GM19035 (cell line): ENCODE measurements around the gene TMEM260.
A peak's percentile ranks its signal among the peaks of the same experiment; 100 is the strongest.

Source experiments
- ATAC-seq: cut with Tn5 transposase; IDR thresholded peaks from one replicate; pipeline ENCODE4 v1.9.1; 2021; ENCODE audit not compliant: unreplicated experiment

Gene TMEM260

DNA sequence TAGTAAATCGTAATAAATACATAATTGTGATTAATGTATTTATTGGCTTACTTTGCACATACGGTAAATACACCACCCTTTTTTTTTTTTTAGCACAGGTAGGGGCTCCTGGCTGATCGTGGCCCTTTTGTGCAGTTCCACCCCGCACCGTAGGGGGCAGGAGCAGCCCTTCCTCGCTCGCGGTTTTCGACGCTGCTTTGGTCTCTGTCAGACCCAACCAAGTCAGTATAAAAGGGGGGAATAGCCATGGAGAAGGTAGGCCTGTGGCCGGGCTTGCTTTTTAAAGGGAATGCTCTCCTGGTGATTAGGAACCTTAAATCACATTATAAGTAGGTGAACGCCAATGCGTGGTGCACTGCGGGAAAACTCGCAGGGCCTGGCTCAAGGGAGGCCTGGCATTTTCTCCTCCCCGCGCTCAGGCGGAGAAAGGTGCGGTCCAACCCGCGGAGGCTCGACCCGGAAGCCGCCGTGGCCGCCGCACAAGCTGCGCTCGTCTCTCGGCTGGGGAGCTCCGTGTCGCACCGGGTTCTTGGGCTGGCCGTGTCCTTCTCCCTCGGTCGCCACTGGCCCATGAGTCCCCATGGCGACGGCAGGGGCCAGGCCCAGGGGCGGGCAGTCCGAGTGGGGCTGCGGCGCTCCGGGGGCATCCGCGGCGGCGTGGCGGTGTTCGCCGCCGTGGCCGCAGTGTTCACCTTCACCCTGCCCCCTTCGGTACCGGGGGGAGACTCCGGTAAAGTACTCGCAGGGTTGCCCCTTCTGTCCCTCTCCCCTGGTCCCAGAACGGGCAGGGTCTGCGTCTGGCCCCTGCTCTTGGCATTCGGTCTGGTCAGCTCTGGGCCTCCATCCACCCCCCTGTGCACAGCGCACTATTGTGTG is at the start of gene TMEM260:
Gene TMEM260, plus strand, starts transcription at position 454 of the 876 bp plus-strand sequence. Its CDS starts 117 bp downstream, at position 571.
- peak; percentile 94 for ATAC-seq

DNA sequence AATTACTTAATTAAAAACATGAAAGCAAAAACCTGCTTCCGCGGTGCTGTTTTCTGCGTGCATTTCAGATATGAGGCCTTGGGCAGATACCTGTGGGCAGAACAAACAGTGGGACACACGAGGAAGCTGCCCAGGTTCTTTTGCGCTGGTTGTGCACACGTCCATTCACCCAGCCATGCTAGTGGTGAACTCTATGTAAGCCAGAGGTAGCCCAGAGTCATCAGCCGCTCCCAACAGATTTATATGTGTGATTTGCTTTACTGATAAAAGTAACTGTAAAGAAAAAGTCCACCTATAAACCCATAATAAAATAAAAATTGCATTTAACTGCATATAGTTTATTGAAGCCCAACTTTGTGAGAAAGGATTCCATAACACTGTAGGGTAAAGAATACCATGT is 47.1 kb upstream of the TMEM260 start:
- ATAC-seq: no peak

DNA sequence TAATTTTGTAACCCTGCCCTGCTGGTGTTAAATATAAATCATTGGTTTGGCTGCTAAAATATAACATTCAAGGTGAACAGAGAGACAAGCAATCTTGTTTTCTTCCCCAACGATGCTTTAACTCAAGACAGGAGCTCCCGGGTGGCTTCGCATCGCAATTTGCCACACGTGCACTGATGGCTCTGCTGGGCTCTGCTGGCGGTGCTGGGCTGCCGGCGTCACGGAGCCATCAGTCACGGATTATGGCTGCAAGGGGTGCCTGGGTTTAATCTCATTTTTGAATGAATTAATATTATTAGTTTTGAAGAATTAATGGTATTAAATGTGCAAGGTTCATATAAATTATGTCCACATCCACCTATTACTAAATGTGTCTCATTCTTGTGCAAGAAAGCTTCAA is 44.9 kb upstream of the TMEM260 start:
- no peak for ATAC-seq

DNA sequence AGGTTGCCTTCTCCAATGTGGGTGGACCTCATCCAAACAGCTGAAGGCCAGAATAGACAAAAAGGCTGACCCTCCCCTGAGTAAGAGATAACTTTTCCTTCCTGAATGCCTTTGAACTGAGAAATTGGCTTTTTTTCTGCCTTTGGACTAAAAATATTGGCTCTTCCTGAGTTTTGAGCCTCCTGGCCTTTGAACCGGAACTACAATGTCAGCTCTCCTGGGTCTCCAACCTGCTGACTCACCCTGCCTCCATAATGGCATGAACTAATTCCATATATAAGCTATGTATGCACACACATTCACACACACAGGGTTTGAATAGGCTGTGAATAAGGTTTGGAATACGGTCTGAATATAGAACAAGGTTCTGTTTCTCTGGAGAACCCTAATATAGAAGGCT is 39.7 kb upstream of the TMEM260 start:
- ATAC-seq: no peak

DNA sequence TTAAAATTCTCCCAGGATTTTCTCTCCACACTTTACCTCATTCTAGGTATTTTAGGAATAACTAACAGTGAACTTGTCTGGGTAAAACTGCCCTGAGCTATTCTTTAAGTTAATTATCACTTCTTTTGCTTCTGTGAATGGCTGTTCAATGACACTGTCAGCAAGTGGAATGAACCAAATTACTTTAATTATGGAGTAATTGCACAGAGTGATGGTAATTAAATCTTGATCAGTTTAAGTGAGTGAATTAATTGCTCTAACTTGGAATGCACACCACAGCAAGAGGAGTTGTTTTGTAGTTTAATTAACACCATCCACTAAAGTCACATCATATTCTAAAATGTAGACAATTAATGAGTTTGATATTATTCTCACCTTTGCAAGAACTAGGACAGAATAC is 36.2 kb upstream of the TMEM260 start:
- no peak for ATAC-seq

DNA sequence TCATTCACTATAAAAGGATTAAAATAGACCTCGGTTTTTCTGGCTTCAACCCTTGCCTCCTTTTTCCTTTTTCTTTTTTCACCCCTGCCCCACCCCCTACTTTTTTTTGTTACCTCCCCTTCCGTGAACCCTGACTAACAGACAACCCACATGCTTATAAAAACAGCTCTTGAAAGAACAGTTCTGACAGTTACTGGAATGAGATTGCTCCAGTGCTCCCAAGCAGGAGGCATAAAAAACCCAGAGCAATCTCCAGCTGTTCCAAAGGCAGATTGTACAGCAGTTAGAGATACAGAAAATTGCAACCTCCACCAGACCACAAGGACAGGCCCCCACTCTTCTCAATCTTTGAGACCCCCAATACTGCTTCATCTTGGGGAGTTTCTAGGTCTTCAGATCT is 29.9 kb upstream of the TMEM260 start:
- ATAC-seq: no peak

DNA sequence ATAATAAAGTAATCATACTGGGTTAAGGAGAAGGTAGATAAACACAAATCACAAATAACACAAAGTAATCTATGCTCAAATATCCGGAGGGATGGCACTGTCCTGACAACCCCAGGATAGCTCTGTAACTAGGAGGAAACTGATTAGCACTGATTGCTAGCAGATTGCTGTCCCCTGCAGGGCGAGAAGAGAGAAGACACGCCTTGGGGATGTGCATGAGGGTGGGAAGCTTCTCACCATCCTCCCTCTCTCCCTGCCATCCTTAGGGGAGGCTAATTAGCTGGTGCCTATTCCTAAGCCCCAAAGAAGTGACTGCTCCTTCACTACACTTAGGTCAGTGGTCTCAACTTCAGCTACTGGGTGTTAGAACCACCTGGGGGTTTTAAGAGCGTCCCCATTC is 27.0 kb upstream of the TMEM260 start:
- ATAC-seq: no peak

DNA sequence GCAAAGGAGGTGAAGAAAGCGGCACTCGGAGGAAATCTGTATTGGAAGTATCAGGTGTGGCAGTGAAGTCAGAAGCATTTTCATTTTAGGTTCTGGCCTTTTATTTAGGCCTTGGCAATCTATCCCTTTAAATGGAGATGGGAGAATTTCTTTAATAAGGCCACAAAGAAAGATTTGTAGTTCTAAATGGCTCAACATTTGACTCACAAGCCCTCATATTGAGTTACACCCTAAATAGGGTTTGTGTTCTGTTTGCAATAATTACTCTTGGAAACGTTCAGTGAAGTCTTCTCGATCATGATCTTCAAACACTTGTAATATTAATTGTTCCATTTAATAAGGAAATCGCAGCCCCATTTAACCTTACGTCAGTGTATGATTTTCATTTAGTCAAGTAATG is 25.3 kb upstream of the TMEM260 start:
- ATAC-seq: no peak

DNA sequence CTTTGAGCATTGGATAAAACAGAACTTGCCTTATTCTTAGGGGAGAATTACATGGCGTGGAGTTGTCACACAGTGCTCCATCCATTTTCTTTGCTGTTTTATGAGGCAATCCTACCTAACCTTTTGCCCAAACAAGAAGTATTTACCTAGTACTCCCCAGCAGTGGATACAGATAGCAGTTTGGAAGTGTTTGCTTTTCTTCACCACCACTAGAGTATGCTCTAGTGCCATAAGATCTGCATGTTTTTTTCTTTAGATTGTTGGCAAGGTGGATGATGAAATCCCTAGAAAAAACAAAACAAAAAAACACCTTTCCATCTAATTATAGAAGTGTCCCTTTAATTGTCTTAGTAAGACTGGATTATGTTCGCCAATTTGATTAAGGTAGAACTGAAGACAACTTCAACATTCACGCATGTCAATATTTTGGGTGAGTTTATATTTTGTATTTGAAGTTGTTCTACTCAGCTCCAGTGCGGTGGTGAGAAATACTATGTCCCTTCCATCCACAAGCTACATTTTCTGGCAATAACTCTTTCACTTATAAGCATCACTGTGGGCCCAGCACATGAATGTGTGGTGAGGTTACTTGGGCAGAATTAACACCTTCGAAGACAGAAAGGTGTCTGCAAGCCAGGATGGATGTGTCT is 23.6 kb upstream of the TMEM260 start:
- ATAC-seq: no peak

DNA sequence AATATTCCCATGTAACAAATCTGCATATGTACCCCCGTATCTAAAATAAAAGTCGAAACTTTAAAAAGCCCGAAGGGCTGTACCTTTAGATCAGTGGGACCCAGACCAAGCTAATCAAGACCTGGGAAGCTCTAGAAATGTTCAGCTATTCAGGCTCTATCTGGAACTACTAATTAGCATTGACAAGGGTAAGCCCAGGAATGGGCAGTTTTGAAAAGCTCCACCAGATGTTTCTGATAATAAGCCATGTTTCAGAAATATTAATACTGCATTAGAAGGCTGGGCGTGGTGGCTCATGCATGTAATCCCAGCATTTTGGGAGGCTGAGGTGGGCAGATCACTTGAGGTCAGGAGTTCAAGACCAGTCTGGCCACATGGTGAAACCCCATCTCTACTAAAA is 20.4 kb upstream of the TMEM260 start:
- ATAC-seq: no peak

DNA sequence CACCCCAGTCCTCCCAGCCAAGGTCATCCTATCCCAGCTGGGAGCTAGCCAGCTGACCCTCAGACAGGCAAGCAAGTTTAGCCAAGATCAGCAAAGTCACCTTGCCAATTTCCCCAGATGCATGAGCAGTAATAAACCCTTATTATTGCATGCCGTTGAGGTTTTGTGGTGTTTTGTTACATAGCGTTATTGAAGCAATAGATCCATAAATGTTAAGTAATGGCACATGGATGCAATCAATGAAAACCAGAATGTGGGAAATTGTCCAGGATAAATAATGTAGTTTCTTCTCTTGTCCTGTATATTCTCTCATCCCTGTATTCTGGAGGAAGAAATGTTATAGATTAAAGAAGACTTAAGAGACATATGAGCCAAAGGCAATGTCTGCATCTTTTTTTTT is 18.0 kb upstream of the TMEM260 start:
- no peak for ATAC-seq

DNA sequence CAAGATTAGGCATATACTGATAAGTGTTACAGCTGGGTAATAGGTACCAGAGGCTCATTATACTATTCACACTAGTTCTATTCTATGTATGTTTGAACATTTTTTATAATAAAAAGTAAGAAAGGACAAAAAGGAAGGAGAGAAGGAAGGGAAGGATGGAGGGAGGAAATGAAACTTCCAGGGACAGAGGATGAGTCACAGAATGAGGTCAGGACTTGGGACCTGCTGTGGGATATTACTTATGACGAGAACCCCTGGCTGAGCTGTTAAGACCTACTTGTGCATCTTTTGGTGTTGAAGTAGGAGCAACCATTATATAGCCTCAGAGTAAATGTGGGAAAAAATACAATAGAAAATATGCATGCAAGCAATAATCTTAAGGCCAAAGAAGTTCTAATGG is 16.7 kb upstream of the TMEM260 start:
- no peak for ATAC-seq

DNA sequence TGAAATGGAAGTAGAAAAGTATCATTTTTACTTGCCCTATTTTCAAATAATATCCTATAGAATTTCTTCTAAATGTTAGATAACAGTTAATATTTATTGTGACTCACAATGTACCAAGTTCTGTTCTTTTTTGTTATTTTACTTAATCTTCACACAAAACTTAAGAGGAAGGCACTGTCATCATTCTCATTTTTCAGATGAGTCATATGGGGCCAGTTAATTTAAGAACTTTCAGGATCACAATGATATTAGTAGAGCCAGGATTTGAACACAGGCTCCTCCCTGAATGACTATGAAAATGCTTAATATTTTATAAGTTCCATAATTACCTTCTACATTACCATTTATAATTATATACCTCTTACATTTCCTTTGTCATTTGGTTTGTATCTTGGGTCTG is 10.4 kb upstream of the TMEM260 start:
- ATAC-seq: no peak

DNA sequence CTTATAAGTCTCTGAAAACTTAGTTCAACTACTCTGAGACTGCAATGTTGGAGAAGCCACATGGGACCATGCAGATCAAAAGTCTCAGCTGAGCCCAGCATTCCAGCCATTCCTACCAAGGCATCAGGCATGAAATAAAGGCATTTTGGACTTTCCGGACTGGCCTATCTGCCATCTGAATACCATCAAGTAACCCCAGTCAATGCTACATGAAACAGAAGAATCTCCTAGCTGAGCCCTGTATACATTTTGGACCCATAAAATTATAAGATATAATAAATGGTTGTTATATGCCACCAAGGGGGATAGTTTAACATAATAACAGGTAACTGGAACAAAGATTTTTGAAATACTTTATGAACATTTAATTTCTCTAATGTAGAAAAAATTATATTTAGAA is 9.3 kb upstream of the TMEM260 start:
- no peak for ATAC-seq

DNA sequence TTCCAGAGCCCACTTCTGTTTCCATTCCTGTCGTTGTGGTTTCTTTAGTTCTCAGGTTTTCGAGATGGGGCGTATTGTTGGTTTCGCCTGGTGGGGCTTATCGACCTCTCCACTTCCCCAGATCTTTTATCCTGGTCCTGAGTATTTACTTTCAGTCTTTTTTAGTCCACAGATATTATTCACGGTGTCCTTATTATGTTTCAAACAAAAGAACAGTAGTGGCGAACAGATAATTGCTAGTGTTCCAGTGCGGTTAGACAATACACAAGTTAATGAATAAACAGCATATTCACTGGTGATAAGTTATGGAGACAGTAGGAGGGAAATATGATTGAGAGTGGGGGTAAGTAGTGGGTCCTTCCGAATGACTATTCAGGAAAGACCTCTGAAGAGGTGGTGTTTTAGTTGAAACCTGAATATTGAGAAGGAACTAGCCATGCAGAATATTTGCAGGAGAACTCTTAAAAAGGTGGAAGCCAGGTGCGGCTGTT is 668 bp downstream of the TMEM260 start:
- no peak for ATAC-seq

DNA sequence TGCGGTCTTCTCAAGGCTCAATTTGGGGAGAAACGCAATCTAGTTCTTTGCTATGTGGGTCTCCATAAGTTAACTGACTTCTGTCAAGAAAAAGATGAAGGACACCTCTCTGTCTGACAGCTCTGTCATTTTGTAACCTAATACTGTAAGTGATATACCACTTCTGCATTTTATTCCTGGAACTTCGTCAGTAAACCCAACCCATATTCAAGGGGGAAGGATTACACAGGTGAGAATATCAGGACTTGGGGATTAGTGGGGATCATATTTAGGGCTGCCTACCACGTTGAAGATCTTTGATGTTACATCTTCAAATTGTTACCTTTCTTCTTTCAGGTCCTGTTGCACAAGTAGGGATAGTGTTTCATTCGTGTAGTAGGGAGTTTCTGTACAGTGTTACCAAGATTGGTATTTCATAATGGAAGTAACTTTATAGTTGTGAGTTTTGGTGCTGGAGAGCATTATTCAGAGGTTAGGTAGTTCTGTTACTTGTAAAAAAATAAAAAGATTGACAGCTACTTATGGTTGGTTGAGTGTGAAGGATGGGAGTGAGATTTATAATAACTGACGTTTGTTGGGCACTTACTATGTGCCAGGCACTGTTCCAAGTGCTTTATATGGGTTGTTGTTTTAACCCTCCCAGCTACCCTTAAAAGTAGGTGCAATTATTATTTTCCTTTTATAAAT is 1.6 kb downstream of the TMEM260 start:
- no peak for ATAC-seq

DNA sequence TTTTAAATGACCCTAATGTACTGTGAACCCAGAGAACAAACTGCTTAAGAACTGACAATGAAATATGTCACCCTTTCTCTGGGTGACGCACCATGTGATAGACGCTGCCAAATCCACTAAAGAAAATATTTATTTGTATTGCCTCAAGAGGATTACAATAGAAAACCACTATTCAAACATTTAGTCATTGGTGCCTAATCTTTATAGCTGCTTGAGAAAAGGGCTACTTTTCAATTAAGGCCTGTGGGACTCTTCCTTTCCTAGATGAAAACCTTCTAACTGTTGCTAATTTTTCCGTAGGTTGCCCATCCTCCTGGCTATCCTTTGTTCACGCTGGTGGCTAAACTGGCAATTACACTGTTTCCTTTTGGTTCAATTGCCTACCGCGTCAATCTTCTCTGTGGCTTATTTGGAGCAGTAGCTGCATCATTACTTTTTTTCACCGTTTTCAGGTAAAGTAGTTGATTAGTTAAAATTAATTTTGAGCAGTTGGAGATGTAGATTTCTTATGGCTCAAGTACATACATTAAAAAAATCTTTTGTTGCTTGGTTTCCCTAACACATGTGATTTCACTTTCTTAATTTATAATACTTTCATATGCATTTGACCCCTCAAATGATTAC is 6.0 kb downstream of the TMEM260 start:
- no peak for ATAC-seq

DNA sequence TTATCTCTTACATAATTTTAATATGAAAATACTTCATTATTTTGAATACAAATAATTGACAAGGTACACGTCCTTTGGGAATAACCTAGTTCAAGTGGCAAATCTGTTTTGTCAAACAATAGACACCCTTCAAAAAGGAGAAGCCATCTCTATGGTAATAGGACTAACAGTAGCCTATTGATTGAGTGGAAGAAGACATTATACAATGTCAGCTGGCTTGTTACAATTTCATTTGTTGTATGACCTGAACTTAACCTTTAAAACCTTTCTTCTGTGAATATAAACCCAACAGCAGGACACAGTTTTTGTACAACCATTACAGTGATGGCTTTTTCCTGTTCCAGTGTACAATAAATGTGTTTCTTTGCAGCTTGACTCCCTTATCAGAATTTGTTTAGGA is 8.1 kb downstream of the TMEM260 start:
- no peak for ATAC-seq

DNA sequence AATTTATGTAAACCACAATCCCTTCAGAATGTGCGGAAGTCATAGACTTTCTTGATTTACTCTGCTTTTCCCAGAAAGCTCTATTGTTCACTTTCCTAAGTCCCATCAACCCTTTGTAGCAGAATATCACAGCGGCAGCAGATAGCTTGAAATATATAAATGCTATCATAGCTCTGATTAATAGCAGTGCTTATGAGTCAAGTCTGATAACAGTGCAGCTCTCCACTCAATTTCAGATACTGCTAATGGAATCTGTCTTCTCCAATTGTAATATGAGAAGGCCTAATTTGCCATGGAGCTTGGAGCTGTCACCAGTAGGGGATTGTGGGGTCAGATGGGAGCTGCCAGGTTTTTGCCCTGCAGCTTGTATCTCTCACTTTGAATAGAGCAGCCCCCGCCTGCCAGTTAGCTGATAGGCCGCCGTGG is 10.9 kb downstream of the TMEM260 start:
- ATAC-seq: no peak

DNA sequence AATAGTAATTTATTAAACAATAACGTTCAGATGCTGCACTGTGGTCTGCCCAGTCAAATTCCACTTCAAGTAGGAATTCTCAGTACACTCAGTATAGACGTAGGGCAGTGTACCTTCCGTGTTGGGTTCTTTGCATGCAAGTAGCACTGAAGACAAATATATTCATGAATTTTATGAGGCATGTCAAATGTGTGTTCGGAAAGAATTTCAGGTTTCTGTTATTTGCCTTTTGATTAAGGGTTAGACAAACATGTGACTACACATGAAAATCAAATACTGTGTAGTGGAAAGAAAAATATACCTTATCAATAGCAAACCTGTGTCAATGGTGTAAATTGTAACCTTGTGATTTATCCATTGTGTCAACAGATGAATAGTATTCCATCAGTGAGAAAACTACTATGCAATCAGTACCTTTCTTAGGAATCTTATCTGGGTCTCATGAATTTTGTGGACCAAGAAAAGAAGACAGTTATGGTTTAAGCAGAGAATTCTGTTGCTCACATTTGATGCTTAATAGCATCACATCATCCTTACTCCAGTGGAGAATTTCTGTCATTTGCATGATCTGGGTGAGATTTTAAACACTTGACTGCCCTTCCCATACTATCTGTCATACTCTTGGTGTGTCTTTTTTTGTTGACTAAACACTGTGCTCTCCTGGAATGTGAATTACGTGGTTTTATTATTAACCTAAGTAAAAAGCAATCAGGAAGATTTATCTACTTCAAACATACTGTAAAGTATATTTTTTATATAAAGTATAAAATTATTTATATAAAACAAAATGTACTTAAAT is 13.3 kb downstream of the TMEM260 start:
- ATAC-seq: no peak

DNA sequence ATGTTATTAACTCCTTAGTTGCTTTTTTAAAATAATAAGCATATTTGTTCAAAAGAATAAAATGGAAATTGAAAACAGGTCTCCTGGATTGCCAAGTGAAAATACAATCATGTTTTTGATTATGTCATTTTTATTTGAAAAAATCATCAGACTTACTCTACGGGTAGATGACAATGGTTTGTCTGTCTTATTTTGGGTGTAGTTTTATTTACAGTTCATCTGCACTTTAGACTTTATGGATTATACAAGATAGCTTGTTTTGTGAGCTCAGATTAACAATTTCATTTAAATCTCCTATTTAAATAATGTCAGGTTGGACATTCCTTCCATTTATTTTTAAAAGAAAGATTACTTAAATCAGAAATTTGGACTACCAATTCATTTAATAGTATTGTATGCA is 14.8 kb downstream of the TMEM260 start:
- ATAC-seq: no peak
